SHP77 (cell line): ENCODE measurements around the gene TANGO6.
"Not testable (repeated sequence)": the region's sequence is repeated elsewhere in the genome, so short reads cannot be mapped to it uniquely, and the experiment has no call there.

Experiments used
- DNase-seq, 2 experiments: peaks; one replicate each; lab custom pipeline; 2025; lab: John Stamatoyannopoulos, UW

TANGO6 gene

DNA sequence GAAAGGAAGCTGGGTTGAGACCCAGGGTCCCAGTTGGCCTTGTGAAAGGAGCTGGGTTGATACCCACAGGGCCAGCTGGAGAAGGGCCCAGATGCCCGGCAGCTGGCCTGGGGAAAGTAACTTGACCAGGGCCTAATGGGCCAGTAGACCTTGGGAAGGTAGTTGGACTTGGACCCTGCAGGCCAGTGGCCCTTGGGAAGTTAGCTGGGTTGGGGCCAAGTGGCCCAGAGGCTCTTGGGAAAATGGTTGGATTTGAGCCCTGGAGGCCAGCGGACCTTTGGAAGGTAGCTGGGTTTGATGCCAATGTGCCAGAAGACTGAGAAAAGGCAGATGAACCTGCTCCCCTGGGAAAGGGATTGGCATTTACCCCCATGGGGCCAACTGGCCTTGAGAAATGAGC, 275.7 kb downstream of the TANGO6 start:
- no peak for DNase-seq

DNA sequence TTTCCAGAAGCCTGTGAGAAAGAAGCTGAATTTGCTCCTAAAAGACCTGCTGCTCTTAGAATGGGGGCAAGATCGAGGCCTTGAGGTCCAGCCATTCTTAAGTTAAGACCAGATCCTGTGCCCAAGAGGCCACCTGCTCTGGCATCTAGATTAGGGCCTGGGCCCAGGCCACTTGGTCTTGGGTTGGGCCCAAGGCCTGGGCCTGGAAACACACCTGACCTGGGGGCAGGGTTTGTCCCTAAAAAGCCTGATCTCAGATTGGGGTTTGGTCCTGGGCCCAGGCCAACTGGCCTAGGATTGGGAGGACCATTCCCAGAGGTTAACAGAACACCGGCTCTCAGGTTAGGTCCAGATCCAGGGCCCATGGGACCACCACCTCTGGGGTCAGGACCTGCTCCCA, 276.2 kb downstream of the TANGO6 start:
- DNase-seq, result no peak

DNA sequence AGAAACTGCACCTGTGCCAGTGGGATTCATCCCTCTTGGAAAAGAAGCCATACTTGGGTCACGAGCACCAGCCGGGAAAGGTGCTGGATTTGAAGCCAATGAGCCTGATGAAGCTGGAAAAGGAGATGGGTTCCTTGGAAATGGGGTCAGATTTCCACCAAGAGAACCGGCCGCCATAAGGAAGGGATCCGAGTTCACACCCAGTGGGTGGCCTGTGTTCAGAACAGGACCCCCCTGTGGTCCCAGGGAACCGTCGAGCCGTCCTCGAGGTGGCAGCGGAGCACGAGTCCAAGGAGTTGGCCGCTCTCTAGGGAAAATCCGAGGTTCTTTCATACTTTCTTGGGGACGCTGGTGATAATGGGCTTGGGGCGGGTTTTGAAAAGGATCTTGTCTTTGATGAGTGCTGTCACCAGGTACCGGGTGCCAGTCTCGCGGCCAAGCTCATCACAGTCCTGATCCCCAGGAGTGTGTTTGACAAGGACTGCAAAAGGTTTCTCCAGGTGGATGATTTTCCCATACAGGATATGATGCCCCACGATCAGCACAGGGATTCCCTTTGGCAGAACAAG, 276.8 kb downstream of the TANGO6 start:
- DNase-seq, result no peak

DNA sequence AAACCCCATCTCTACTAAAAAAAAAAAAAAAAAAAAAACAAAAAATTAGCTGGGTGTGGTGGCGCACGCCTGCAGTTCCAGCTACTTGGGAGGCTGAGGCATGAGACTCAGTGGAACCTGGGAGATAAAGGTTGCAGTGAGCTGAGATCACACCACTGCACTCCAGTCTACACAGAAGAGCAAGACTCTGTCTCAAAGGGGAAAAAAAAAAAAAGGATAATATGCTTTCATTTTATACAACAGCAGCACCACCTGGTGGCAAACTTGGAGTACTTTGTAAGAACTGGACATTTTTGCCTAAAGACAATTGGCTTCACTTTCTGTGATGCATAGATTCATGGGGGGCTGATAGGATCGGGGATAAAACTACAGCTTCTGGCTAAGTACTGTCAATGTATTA, 280.6 kb downstream of the TANGO6 start:
- peak; percentile 42 to 64 for DNase-seq

DNA sequence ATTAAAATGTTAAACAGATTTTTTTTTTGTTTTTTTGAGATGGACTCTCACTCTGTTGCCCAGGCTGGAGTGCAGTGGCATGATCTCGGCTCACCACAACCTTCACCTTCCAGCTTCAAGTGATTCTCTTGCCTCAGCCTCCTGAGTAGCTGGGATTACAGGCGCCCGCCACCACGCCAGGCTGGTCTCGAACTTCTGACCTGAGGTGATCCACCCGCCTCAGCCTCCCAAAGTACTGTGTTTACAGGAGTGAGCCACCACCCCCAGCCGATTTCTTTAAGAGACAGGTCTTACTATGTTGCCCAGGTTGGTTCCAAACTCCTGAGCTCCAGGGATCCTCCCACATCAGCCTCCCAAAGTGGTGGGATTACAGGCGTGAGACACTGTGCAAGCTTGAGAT, 281.1 kb downstream of the TANGO6 start:
- DNase-seq, result not testable (repeated sequence)

DNA sequence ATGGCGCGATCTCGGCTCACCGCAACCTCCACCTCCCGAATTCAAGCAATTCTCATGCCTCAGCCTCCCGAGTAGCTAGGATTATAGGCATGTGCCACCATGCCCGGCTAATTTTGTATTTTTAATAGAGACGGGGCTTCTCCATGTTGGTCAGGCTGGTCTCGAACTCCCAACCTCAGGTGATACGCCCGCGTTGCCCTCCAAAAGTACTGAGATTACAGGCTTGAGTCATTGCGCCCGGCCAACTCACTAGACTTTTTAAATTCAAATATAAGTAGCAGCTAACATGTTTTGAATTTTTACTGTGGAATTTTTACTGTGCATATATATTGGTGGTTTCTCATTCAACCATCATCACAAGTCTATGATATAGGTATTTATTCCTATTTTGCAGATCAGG, 281.6 kb downstream of the TANGO6 start:
- not testable (repeated sequence) for DNase-seq

DNA sequence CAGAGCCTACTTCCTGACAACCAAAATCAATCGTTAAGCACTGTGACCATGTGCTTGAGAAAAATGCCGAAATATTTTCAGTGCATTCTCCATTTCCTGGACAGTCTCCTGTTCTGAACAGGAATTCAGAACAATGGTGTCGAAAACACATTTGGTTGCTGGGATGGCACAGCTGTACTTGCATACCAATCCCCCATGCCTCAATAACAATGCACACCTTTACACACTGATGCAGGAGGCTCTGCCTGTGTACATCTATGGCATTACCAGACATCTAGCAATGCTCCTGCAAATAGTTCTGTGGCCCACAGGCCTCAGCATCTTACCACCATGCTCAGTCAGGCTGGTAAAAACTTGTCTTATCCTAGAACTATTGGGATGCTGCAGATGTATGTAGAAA, 282.9 kb downstream of the TANGO6 start:
- DNase-seq, result no peak

DNA sequence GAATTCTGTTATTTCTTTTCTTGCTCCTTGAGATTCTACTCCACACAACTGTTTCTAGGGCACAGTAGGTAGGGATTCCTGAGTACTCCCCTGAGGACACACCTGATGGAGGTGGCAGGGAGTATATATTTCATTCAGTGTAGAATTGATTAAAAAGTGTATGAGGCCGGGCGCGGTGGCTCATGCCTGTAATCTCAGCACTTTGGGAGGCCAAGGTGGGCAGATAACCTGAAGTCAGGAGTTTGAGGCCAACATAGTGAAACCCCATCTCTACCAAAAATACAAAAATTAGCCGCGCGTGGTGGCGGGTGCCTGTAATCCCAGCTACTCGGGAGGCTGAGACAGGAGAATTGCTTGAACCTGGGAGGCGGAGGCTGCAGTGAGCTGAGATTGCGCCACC, 283.5 kb downstream of the TANGO6 start:
- not testable (repeated sequence) for DNase-seq

DNA sequence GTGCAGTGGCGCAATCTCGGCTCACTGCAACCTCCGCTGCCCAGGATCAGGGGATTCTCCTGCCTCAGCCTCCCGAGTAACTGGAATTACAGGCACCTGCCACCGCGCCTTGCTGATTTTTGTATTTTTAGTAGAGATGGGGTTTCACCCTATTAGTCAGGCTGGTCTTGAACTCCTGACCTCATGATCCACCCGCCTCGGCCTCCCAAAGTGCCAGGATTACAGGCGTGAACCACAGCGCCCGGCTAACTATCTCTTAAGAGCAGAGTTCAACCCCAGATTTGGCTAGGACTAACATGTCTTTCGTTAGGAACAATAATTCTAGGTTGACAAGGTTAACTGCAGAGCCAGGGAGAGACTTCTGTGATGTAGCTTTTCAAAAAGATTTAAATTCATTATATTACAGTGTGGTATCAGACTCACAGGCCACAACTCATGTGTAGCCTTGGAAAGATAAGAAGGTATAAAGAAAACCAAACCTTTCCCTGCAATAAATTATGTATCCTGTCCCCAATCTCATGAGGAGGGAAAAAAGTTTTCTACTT, 284.7 kb downstream of the TANGO6 start:
- DNase-seq, result no peak

DNA sequence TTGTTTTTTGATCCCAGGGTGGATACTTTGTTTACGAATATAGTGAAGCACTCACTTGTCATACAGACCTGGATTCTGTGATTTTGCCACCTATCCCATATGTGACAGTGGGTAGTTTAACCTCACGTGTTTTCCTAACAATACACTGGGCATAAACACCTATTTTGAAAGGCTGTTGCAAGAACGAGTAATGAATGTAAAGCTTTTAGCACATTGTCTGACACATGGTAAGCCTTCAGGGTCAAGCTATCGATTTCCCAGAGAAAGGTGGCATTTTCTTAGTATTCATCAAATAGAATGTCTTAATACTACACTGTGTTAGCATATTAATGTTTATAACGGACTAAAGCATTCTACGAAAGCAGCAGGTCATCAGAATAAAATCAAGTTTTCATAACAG, 287.1 kb downstream of the TANGO6 start:
- no peak for DNase-seq

DNA sequence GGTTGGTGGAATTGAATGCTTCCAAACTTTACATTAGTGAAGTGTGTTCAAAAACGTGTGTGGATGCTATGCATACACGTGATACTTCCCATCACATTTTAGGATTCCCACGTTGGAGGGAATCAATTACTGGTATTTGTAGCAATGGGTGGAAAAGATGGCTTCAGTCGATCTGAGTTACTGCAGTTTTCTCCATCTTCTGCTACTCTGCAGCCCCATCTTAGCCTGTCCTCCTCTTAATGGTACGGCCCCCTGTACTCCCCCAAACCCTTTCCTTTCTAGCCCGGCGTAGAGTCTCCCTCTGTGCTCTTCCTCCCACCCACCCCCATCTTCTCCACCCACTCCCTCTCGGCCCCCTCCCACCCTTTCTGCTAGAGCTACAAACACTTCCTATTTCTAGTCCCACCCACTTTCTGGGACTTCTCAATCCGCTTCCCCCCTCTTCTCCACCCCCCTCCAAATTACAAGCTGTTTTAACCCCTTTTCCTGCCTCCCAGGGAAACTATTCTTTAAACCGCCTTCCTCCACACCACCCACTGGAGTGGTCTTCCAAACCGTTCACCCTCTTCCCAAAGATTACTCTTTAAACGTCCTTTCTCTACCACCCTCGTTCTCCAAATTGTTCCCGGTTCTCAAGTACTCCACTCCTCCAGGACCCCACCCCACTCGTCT, 288.0 kb downstream of the TANGO6 start:
- DNase-seq, result peak in 1 of 2 experiments; percentile 3

DNA sequence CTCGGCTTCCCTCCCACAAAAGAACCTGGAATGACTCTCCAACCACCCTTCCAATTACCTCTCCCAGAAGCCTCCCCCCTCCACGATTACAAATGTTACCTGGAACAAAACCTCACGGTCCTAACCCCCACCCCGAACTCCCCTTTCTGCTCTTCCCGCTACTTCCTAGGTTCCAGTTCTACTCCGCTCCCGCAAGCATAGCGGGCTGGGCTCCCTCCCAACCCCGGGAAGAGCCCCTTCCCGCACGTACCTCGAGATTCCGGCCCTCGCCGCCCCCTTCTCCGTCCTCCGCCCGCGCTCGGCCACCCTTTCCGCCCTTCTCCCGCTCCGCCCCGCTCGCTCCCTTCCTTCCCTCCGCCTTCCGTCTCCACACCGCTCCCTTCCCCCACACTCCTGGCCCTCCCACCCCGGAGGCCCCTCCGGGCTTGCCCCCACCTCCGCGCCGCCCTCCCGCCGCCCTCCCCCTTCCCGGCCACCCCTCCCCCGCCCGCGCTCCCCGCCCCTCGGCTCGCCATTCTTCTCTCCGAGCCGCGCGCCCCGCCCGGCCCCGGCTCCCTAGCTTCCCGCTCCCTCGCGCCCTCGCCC, 288.6 kb downstream of the TANGO6 start:
- peak; percentile 50 to 72 for DNase-seq

DNA sequence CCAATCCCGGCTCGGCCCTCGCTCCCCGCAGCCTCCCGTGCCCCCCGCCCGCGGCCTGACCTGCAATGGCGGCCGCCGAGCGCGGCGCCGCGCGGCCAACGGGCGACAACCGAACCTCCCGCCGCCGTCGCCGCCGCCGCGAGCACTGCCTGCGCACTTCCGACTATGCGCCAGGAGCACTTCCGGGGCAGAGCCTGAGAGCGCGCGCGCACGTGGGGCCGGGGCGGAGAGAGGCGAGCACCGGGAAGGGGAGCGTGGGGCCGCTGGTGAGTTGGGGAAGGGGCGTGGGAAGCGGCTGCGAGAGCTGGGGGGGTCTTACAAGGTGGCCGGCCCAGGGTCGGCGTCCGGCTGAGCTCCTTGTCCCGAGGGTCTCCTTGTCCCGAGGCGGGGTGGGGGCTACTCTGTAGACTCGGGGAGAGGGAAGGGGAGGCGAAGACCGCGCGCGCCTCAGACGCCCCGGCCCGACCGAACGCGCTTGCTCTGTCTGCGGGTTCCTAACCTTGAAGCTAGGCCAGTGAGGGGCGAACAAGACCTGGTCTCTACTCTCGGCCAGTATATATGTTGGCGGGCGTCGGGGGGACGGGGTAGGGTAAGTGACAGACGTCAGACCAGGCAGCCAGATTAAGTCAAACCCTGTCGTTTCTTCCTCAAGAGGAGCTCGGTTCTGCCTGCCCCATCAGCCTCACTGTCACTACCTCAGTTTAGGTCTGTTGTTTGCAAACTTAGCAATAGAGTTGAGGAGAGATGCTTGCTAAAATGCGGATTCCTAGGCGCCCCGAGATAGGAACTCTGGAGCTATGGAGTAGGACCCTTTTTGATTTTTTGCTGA, 289.3 kb downstream of the TANGO6 start, which contains the start of the genes CHTF8 and UTP4:
Gene CHTF8 (minus strand): TSS at position 165 of the 829 bp plus-strand sequence. CDS start 11,130 bp downstream, outside the sequence.
Gene UTP4 (plus strand): TSS at position 226 of the 829 bp plus-strand sequence. CDS start 811 bp downstream, outside the sequence.
- DNase-seq, result peak; percentile 68 to 83

DNA sequence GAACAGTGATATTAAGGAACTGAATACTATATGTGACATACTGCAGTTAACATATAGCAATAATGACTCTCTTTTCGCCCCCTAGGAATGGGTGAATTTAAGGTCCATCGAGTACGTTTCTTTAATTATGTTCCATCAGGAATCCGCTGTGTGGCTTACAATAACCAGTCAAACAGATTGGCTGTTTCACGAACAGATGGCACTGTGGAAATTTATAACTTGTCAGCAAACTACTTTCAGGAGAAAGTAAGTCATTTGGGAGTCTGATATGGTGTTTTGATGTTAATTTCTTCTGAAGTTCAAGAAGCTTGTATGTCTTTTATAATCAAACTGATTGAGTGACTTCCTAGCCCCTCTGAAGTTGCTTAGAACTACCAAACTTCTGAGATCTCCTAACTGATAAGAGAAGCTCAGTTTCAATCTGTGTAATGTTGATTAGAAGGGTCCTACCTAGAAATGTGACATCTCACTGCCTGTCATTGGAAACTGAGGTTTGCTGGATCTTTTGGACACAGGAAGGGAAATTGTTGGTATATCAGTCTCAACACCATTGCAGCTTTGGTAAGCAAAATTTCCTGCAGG, 290.1 kb downstream of the TANGO6 start:
- DNase-seq, result no peak
